ENCODE results near the gene JUNB. TPM values are rescaled to one million over a fixed set of nuclear protein-coding genes. Genes with fewer than 3 reads are reported as not detected.

JUNB gene
- total and polyA plus RNA-seq, 10 of the 15 experiments (the other 5 are each of a cell fraction or from before 2014, with no cell fraction given) = 0.55 to 144 (median 68.3) TPM

DNA sequence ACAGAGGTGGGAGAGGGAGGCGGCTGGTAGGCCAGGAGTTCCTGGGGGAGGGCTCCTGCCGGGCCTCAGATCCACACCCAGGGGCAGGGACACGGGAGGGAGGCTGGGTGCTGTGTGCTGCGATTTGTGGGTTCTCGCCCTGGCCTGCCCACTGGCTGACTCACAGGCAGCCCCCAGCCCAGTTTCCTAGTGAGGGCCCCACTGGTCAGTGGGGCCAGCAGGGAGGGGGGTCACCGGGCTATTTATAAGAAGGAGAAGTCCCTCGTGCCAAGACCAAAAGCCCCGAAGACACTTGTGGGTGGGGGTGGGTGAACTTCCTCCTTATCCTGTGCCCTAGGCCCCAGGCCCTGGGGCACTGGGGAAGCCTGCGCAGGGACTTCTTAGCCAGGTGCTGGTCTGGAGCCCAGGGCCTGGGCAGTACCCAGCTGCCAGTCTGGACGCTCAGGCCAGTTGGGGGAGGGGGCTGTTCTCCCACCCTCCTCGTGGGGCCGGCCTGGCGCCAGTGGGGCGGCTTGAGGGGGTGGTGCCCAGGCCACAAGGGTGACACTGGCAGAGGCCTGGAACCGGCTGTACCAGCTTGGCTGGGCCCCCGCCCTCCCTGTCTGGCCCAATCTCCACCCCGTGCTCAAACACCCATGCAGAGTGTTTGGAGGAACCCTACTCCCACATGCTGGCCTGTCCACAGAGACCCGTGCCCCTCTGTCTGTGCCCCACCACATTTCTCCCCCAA lies 5.0 kb upstream of the JUNB start:
- Histone ChIP-seq H2AFZ (ENCODE audit: control insufficient read depth, low read depth, low read length) (peak overlapping the region; percentile 49), H3K4me1 (ENCODE audit: control insufficient read depth, insufficient read depth, low read length) (peaks cover 74% of the 10 kb centered on the region), H3K4me3 (no peak overlapping the region), H4K20me1 (ENCODE audit: control insufficient read depth, insufficient read depth) (no peaks in the 10 kb centered on the region), H3K27me3 (replicated peaks in 1 of 2; ENCODE audit: control insufficient read depth in 2 of 2, insufficient read depth in 2 of 2, low read length in 1 of 2) (no peaks in the 10 kb centered on the region), H3K79me2 (ENCODE audit: control insufficient read depth, insufficient read depth, low read length) (peaks cover 20% of the 10 kb centered on the region), H3K36me3 (ENCODE audit: control insufficient read depth in 2 of 2, insufficient read depth in 2 of 2, low read length in 1 of 2) (no peaks in the 10 kb centered on the region), H3K9me3 (replicated peaks; ENCODE audit: control insufficient read depth, insufficient read depth, low read length) (no peaks in the 10 kb centered on the region), H3K9ac (ENCODE audit: control insufficient read depth, insufficient read depth, low read length) (peak overlapping the region; percentile 77), H3K4me2 (ENCODE audit: control insufficient read depth, insufficient read depth) (peak overlapping the region; percentile 61), H3K27ac (ENCODE audit: control insufficient read depth, insufficient read depth) (peak overlapping the region; percentile 97)
- ChIA-PET RAD21 (ENCODE audit: unreplicated experiment) (interaction anchor here (1.7 to 4.5 kb wide), 2 partner anchors 8 to 10 kb away, joined by 5 to 49 read pairs; no protein-coding TSS in a partner anchor), SMC1A (ENCODE audit: uncharacterized antibody, unreplicated experiment) (interaction anchor here (1.2 to 4.1 kb wide), 3 partner anchors 9 to 10 kb away, joined by 4 to 28 read pairs (median 6); no protein-coding TSS in a partner anchor), POLR2A (interaction anchor here (1.6 to 3.4 kb wide), 3 partner anchors 8 to 15 kb away, joined by 6 to 66 read pairs (median 11); no protein-coding TSS in a partner anchor), CTCF (interaction anchor here (4.1 to 4.2 kb wide), 2 partner anchors 9 to 10 kb away, joined by 22 to 44 read pairs; no protein-coding TSS in a partner anchor)
- DNase-seq (ENCODE audit: low read depth, low spot score) (no peak), FAIRE-seq (no peak), ATAC-seq (no peak)
- BruUV-seq (replicated peaks) = no TSS peak
- intact Hi-C loops (cut with micrococcal nuclease; ENCODE audit: unreplicated experiment) = loop anchor here (5.0 to 10.0 kb wide), 2 partner anchors 151 to 1692 kb away; partner anchors contain the start of gene CALR
- WGBS (ENCODE audit: insufficient coverage, insufficient replicate concordance, low lambda C conversion rate, missing lambda C conversion rate) = 15% methylated on average over 18 of the region's 18 CpGs
- in situ Hi-C loops (cut with MboI) = no loop called here
- TF ChIP-seq BHLHE40 (IDR thresholded peaks at IDR 0.05; ENCODE audit: borderline replicate concordance in 1 of 2, low read depth in 2 of 2, low read length in 1 of 2) (peak; percentile 50 to 62; a peak in 3 of 4 replicates), IKZF2 (IDR thresholded peaks at IDR 0.05) (peak in 1 of 2 experiments; percentile 9; a peak in 2 of 4 replicates), NR2F1 (conservative IDR thresholded peaks at IDR 0.05) (peak; percentile 66; the same call in 1 of the 2 replicates), SP1 (IDR thresholded peaks at IDR 0.05; ENCODE audit: low read depth, low read length) (no peak), FOXM1 (IDR thresholded peaks at IDR 0.05; ENCODE audit: low read depth, low read length) (no peak), ATF7 (IDR thresholded peaks at IDR 0.05; ENCODE audit: low read depth) (no peak), TCF12 (IDR thresholded peaks at IDR 0.05; ENCODE audit: low read depth, low read length) (0 out of 2 replicates have a peak, but pooled peaks have one; percentile 8), EGR1 (IDR thresholded peaks at IDR 0.05; ENCODE audit: borderline replicate concordance in 1 of 2, low read depth in 2 of 2, low read length in 2 of 2) (no peak), DPF2 (IDR thresholded peaks at IDR 0.05) (peak; percentile 72)
- TF ChIP-seq, protein P1, sequence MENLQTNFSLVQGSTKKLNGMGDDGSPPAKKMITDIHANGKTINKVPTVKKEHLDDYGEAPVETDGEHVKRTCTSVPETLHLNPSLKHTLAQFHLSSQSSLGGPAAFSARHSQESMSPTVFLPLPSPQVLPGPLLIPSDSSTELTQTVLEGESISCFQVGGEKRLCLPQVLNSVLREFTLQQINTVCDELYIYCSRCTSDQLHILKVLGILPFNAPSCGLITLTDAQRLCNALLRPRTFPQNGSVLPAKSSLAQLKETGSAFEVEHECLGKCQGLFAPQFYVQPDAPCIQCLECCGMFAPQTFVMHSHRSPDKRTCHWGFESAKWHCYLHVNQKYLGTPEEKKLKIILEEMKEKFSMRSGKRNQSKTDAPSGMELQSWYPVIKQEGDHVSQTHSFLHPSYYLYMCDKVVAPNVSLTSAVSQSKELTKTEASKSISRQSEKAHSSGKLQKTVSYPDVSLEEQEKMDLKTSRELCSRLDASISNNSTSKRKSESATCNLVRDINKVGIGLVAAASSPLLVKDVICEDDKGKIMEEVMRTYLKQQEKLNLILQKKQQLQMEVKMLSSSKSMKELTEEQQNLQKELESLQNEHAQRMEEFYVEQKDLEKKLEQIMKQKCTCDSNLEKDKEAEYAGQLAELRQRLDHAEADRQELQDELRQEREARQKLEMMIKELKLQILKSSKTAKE (IDR thresholded peaks at IDR 0.05; ENCODE audit: low read depth, poor library complexity, severe bottlenecking) = peak; percentile 22
- TF ChIP-seq, protein P2, sequence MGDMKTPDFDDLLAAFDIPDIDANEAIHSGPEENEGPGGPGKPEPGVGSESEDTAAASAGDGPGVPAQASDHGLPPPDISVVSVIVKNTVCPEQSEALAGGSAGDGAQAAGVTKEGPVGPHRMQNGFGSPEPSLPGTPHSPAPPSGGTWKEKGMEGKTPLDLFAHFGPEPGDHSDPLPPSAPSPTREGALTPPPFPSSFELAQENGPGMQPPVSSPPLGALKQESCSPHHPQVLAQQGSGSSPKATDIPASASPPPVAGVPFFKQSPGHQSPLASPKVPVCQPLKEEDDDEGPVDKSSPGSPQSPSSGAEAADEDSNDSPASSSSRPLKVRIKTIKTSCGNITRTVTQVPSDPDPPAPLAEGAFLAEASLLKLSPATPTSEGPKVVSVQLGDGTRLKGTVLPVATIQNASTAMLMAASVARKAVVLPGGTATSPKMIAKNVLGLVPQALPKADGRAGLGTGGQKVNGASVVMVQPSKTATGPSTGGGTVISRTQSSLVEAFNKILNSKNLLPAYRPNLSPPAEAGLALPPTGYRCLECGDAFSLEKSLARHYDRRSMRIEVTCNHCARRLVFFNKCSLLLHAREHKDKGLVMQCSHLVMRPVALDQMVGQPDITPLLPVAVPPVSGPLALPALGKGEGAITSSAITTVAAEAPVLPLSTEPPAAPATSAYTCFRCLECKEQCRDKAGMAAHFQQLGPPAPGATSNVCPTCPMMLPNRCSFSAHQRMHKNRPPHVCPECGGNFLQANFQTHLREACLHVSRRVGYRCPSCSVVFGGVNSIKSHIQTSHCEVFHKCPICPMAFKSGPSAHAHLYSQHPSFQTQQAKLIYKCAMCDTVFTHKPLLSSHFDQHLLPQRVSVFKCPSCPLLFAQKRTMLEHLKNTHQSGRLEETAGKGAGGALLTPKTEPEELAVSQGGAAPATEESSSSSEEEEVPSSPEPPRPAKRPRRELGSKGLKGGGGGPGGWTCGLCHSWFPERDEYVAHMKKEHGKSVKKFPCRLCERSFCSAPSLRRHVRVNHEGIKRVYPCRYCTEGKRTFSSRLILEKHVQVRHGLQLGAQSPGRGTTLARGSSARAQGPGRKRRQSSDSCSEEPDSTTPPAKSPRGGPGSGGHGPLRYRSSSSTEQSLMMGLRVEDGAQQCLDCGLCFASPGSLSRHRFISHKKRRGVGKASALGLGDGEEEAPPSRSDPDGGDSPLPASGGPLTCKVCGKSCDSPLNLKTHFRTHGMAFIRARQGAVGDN (IDR thresholded peaks at IDR 0.05) = peak; percentile 90
- TF ChIP-seq, protein P3, sequence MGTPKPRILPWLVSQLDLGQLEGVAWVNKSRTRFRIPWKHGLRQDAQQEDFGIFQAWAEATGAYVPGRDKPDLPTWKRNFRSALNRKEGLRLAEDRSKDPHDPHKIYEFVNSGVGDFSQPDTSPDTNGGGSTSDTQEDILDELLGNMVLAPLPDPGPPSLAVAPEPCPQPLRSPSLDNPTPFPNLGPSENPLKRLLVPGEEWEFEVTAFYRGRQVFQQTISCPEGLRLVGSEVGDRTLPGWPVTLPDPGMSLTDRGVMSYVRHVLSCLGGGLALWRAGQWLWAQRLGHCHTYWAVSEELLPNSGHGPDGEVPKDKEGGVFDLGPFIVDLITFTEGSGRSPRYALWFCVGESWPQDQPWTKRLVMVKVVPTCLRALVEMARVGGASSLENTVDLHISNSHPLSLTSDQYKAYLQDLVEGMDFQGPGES (IDR thresholded peaks at IDR 0.05) = no peak
- TF ChIP-seq, protein P4, sequence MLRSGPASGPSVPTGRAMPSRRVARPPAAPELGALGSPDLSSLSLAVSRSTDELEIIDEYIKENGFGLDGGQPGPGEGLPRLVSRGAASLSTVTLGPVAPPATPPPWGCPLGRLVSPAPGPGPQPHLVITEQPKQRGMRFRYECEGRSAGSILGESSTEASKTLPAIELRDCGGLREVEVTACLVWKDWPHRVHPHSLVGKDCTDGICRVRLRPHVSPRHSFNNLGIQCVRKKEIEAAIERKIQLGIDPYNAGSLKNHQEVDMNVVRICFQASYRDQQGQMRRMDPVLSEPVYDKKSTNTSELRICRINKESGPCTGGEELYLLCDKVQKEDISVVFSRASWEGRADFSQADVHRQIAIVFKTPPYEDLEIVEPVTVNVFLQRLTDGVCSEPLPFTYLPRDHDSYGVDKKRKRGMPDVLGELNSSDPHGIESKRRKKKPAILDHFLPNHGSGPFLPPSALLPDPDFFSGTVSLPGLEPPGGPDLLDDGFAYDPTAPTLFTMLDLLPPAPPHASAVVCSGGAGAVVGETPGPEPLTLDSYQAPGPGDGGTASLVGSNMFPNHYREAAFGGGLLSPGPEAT (IDR thresholded peaks at IDR 0.05; ENCODE audit: low read depth) = peak; percentile 45; the same call in 1 of the 2 replicates

All from GM12878 (cell line).